Keratinocyte (primary cell): ENCODE data around the gene DNLZ. TPM values are rescaled to one million over a fixed set of nuclear protein-coding genes. Genes with fewer than 3 reads are reported as not detected.

Experiments
- DNase-seq: peaks from one replicate; pipeline ENCODE4 v3.0.0-alpha.2; 2011; ENCODE audit warnings: low read depth, missing footprints, low spot score
- FAIRE-seq: peaks from 2 replicates; lab custom pipeline; 2011; peaks lifted over from hg19 to GRCh38; lab: Jason Lieb, UNC
- H2AFZ ChIP-seq: 2 replicates; pipeline ENCODE4 v1.6.0; 2012; ENCODE audit warnings: low read length, control low read depth, inconsistent platforms; ENCODE audit not compliant: control insufficient read depth
- H3K27ac ChIP-seq: 2 replicates; pipeline ENCODE4 v1.5.1; 2011; ENCODE audit warnings: low read length; ENCODE audit not compliant: control insufficient read depth, insufficient read depth
- H3K27me3 ChIP-seq: 3 replicates; pipeline ENCODE4 v1.6.0; 2011; ENCODE audit warnings: low read length; ENCODE audit not compliant: control insufficient read depth, insufficient read depth; ENCODE audit errors: extremely low read depth
- H3K36me3 ChIP-seq, 2 experiments: 2 replicates in 1 of 2; 3 replicates in 1 of 2; pipeline ENCODE4 v1.5.1; 2011; ENCODE audit warnings: low read length in 2 of 2, mild to moderate bottlenecking in 1 of 2; ENCODE audit not compliant: control insufficient read depth in 2 of 2, insufficient read depth in 2 of 2; ENCODE audit errors: extremely low read depth in 1 of 2
- H3K4me1 ChIP-seq: 3 replicates; pipeline ENCODE4 v1.5.1; 2011; ENCODE audit warnings: low read length; ENCODE audit not compliant: control insufficient read depth, insufficient read depth; ENCODE audit errors: extremely low read depth
- H3K4me2 ChIP-seq: 3 replicates; pipeline ENCODE4 v1.6.0; 2011; ENCODE audit warnings: low read depth, low read length; ENCODE audit not compliant: control insufficient read depth, insufficient read depth; ENCODE audit errors: extremely low read depth
- H3K4me3 ChIP-seq, 3 experiments: fragments of 200-600 bp in 1 of 3; sonication (generic) in 1 of 3; 2 replicates in 2 of 3; 3 replicates in 1 of 3; pipeline ENCODE4 v1.5.1; 2011 to 2016; ENCODE audit warnings: low read length in 3 of 3, mild to moderate bottlenecking in 3 of 3, control low read depth in 2 of 3, inconsistent platforms in 1 of 3, low read depth in 1 of 3, mixed read lengths in 1 of 3, mixed run types in 1 of 3, moderate library complexity in 1 of 3; ENCODE audit not compliant: control insufficient read depth in 2 of 3, insufficient read depth in 2 of 3; ENCODE audit errors: extremely low read depth in 1 of 3
- H3K79me2 ChIP-seq: 2 replicates; pipeline ENCODE4 v1.6.0; 2012; ENCODE audit warnings: low read length; ENCODE audit not compliant: control insufficient read depth, insufficient read depth
- H3K9ac ChIP-seq: 3 replicates; pipeline ENCODE4 v1.6.0; 2011; ENCODE audit warnings: low read length; ENCODE audit not compliant: control insufficient read depth, insufficient read depth; ENCODE audit errors: extremely low read depth
- H3K9me1 ChIP-seq: 3 replicates; pipeline ENCODE4 v1.6.0; 2011; ENCODE audit warnings: low read length; ENCODE audit not compliant: control insufficient read depth, insufficient read depth; ENCODE audit errors: extremely low read depth
- H3K9me3 ChIP-seq: 2 replicates; pipeline ENCODE4 v1.5.1; 2012; ENCODE audit warnings: low read depth, low read length; ENCODE audit not compliant: control insufficient read depth
- H4K20me1 ChIP-seq: 3 replicates; pipeline ENCODE4 v1.6.0; 2011; ENCODE audit warnings: low read length; ENCODE audit not compliant: control insufficient read depth, insufficient read depth; ENCODE audit errors: extremely low read depth
- EZH2 ChIP-seq: IDR thresholded peaks from one replicate; pipeline ENCODE4 v1.6.1; 2012; ENCODE audit warnings: inconsistent platforms, mild to moderate bottlenecking, low read length, moderate library complexity
- dilution Hi-C: fragments of 300-500 bp; cut with MboI; formaldehyde crosslinking; loops from one replicate; pipeline ENCODE4 v1.7.0; 2020; ENCODE audit warnings: low sequenced_read_pairs; ENCODE audit not compliant: extremely low pct_ligation_motif_present
- polyA plus RNA-seq, 5 experiments: library from polyadenylated mRNA; depleted of rRNA in 3 of 5; stranded (reverse) in 3 of 5; stranded (forward) in 1 of 5; unstranded in 1 of 5; fragments of >200 nt; gene quantifications; 1 replicate in 1 of 5; 2 replicates in 3 of 5; 3 replicates in 1 of 5; pipeline versions ENCODE4 v1.2.1 to v1.2.3, GENCODE V29; 2011 to 2012; ENCODE audit warnings: missing spikeins in 2 of 5, low read depth in 1 of 5, low replicate concordance in 1 of 5
- TF ChIP-seq, protein P1 (sequence below), 3 experiments: IDR thresholded peaks in 1 of 3; conservative IDR thresholded peaks in 1 of 3; optimal IDR thresholded peaks in 1 of 3; 2 replicates in 2 of 3; 3 replicates in 1 of 3; pipeline versions ENCODE3 to v1.5.1; 2011; ENCODE audit warnings: low read length in 3 of 3, mild to moderate bottlenecking in 3 of 3, moderate library complexity in 2 of 3, control low read depth in 1 of 3, inconsistent platforms in 1 of 3; ENCODE audit not compliant: insufficient read depth in 2 of 3; ENCODE audit errors: extremely low read depth in 1 of 3

Gene DNLZ
- polyA plus RNA-seq, 1 donor (not counting 4 experiments of a cell fraction or from before 2014, with no cell fraction given): 6.7 TPM

DNA sequence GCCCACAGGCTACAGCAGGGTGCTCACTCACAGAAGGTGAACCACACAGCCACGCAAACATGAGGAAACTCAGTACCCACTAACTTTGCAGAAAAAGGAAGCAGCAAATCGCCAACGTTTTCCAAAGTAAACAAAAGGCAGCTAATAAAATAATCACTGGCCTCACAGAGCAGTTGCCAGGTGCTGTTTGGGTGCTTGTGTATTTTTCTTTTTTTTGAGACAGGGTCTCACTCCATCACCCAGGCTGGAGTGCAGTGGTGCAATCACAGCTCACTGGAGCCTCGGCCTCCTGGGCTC lies 32.6 kb upstream of the DNLZ start:
- DNase-seq (no peak), FAIRE-seq (no peak)
- Histone ChIP-seq H3K27ac (no peak overlapping the region), H3K27me3 (no peaks in the 10 kb centered on the region), H3K9me3 (no peaks in the 10 kb centered on the region), H3K4me2 (no peak overlapping the region), H3K36me3 (peaks cover 53 to 57% of the 10 kb centered on the region in 2 experiments), H3K9ac (no peak overlapping the region), H2AFZ (no peak overlapping the region), H4K20me1 (peaks cover 5% of the 10 kb centered on the region), H3K4me3 (no peak overlapping the region), H3K4me1 (peaks cover 12% of the 10 kb centered on the region), H3K9me1 (peaks cover 4% of the 10 kb centered on the region), H3K79me2 (peaks cover 37% of the 10 kb centered on the region)
- no peak for TF ChIP-seq EZH2
- TF ChIP-seq, protein P1, sequence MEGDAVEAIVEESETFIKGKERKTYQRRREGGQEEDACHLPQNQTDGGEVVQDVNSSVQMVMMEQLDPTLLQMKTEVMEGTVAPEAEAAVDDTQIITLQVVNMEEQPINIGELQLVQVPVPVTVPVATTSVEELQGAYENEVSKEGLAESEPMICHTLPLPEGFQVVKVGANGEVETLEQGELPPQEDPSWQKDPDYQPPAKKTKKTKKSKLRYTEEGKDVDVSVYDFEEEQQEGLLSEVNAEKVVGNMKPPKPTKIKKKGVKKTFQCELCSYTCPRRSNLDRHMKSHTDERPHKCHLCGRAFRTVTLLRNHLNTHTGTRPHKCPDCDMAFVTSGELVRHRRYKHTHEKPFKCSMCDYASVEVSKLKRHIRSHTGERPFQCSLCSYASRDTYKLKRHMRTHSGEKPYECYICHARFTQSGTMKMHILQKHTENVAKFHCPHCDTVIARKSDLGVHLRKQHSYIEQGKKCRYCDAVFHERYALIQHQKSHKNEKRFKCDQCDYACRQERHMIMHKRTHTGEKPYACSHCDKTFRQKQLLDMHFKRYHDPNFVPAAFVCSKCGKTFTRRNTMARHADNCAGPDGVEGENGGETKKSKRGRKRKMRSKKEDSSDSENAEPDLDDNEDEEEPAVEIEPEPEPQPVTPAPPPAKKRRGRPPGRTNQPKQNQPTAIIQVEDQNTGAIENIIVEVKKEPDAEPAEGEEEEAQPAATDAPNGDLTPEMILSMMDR (optimal IDR thresholded peaks at IDR 0.05 in 1 of 3, IDR thresholded peaks at IDR 0.05 in 1 of 3, conservative IDR thresholded peaks at IDR 0.05 in 1 of 3; ENCODE audit: extremely low read depth in 1 of 3, insufficient read depth in 2 of 3, low read length in 3 of 3): no peak
- dilution Hi-C loops: no loop called here

- no peak for DNase-seq
- Histone ChIP-seq H3K9me1 (peaks cover 4% of the 10 kb centered on the region), H2AFZ (no peak overlapping the region), H3K27ac (no peak overlapping the region), H3K79me2 (peaks cover 37% of the 10 kb centered on the region), H3K36me3 (peaks cover 52 to 59% of the 10 kb centered on the region in 2 experiments), H3K9ac (no peak overlapping the region), H3K9me3 (no peaks in the 10 kb centered on the region), H3K27me3 (no peaks in the 10 kb centered on the region), H3K4me3 (no peak overlapping the region), H3K4me2 (no peak overlapping the region), H3K4me1 (peaks cover 12% of the 10 kb centered on the region), H4K20me1 (peaks cover 5% of the 10 kb centered on the region)
- dilution Hi-C loops: no loop called here
- no peak for TF ChIP-seq EZH2
- TF ChIP-seq, protein P1 (optimal IDR thresholded peaks at IDR 0.05 in 1 of 3, IDR thresholded peaks at IDR 0.05 in 1 of 3, conservative IDR thresholded peaks at IDR 0.05 in 1 of 3; ENCODE audit: extremely low read depth in 1 of 3, insufficient read depth in 2 of 3, low read length in 3 of 3): no peak
- no peak for FAIRE-seq
Observed at GRCh38 chr9:136395345-136396218, 32.0 kb upstream of the DNLZ start.
